CD4-positive, alpha-beta T cell treated with Interleukin-17A for 4 hours (primary cell): ENCODE data around the gene MRPL42.
"Not testable (repeated sequence)": the region's sequence is repeated elsewhere in the genome, so short reads cannot be mapped to it uniquely, and the experiment has no call there.

ENCODE experiments used
- DNase-seq: peaks from one replicate; pipeline ENCODE4 v3.0.0-alpha.2; 2020; ENCODE audit warnings: mixed read lengths

The MRPL42 gene

DNA sequence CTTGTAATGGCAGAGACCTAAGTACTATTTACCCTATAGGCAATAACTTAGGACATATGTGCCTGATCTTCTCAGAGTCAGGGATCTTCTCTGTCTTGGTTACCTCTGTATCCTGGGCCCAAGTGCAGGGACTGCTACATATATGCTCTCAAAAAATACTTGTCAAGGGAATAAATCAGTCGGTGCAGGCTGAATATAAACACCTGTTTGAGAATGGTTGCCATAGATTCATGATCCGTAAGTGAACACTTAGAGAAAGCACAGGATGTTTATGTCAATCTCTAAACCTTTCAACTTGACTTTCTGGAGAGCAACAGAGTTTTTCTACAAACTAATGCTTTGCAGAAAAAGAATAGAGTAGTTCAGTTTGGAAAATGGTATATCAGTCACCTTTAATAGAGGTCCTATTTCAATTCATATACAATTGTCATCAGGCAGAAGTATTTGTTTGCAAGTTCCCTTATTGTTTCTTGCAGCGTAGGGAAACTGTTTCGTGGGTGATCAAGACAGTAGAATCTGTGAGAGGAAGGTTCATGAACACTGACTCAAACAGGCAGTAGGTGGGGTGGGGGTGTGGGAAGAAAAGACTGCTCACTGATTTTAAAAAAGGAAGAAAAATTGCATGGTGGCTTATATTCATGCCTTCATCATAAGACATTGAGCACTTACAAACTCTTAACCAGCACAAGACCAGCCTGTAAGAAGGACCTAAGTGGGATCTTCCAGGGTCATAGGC, 19.6 kb upstream of the MRPL42 start:
- peak; percentile 46 for DNase-seq

DNA sequence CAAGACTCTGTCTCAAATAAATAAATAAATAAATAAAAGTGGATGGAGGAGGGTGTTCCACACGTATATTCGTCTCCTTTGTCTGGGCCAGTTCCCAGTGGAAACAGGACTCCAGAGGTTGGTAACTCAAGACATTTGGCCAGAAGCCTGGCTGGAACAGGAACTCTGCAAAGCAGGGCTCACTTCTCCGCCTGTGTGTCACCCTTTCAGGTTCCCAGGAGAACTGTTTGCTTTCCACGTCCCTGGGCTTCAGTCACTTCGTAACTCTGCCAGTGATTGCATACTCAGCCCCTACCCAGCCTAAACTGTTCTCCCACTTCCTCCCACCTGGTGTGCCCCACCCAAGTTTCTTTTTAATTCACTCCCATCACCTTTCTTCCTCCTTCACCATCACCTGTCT, 18.5 kb upstream of the MRPL42 start:
- peak; percentile 13 for DNase-seq

DNA sequence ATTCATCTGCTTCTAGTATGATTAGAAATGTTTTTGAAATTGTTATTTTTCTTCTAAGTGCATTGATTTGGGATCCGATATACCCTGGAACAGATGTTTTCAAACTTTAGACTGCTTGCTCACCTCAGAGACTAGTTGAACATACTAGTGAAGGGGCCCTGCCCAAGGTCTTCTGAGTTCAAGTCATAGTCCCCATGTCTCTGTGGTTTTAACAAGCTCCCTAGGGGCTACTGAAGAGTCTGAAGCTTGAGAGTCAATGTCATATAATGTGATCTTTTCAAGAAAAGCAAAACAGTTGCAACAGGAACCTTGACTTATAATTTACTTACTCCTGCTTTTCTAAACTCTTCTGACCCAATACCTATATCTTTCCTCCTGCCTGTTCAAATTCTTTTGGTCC, 18.0 kb upstream of the MRPL42 start:
- no peak for DNase-seq

DNA sequence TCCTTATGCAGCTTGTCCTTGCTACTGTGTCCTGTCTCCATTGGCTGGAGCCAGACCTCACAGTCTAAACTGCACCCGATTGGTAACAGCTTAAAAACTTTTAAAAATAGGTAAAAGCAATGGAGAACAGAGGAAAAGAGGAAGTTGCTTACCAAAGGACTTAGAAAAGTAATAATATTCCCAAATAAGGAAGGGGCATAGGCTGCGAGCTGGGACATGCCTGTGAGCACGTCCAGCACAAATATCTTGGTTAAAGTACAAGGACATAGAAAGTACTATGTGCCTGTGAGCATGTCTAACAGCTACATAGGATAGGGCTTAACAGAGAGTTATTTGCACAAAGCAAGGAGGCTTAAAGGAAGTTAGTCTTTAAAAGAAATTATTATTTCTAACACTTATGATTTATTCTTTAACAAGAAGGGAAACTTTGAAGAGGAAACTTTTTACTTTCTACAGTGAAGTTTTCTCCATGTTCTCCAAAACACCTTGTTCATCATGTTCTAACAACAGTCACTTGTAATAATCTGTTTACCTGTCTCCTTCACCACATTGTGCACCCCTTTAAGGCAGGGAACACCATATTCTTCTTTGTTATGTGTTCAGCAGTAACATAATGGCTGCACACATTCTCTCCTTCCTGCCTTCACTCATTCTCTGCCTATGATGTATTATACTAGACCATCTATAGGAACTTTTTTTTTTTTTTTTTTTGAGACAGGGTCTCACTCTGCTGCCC, 15.7 kb upstream of the MRPL42 start:
- DNase-seq = no peak

DNA sequence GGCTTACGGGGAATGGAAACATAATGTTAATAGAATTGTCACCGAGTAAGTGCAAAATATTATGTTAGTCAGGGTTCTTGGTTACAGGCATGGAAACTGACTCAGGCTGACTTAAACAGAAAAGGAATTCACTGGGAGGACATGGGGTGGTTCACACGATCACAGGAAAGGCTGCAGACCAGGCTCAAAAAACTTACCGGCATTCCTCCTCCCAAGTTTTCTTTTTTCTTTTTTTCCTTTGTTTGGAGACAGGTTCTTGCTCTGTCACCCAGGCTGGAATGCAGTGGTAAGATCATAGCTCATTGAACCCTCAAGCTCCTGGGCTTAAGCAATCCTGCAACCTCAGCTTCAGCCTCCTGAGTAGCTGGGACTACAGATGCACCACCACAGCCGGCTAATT, 13.7 kb upstream of the MRPL42 start:
- DNase-seq = no peak

DNA sequence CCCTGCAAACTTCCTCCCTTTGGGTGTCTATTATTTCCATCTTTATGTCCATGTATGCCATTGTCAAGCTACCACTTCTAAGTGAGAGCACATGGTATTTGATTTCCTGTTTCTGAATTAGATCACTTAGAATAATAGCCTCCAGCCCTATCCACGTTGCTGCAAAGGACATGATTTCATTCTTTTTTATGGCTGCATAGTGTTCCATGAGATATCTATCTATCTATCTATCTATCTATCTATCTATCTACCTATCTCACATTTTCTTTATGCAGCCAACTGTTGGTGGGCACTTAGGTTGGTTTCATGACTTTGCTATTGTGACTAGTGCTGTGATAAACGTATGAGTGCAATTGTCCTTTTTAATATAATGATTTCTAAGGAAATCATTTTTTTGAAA, 11.2 kb upstream of the MRPL42 start:
- DNase-seq = no peak

DNA sequence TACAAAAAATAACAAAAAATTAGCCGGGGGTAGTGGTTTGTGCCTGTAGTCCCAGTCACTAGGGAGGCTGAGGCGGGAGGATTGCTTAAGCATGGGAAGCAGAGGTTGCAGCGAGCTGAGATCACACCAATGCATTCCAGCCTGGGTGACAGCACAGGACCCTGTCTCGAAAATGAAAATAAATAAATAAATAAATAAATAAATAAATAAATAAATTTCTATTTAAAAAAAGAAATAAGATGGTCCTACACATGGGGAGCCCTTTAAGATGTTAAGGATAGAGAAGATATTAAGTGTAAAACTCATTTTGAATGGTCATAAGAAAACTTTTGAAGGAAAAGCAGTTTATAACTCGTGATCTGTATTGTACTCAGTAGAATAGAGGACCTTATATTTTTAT, 8.2 kb upstream of the MRPL42 start:
- DNase-seq = no peak

DNA sequence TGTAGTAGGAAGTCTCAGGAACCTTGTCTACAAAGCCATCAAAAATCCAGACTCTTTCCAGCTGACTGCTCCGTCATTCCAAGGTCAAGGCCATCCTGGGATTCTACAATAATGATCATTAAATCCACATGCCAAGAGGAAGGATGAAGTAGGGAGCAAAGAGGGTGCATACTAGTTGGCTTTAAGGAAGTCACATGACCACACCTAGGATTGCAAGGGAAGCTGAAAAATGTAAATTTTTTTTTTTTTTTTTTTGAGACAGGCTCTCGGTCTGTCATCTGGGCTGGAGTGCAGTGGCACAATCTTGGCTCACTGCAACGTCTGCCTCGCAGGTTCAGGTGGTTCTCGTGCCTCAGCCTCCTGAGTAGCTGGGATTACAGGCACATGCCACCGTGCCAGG, 7.3 kb upstream of the MRPL42 start:
- no peak for DNase-seq

DNA sequence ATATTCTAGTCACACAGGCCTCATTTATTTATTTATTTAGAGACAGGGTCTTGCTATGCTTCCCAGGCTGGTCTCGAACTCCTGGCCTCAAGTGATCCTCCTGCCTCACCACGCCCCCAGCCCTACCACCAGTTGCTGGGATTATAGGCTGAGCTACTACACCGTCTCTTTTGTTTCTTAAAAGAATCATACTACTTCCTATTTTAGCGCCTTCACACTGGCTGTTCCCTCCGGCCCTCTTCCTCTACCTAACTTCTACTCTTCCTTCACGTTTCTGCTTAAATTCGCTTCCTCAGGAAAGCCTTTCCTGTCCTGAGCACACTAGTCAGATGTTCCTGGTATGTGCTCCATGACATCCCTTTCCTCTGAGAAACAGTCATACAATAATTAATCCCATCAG, 6.4 kb upstream of the MRPL42 start:
- no peak for DNase-seq

DNA sequence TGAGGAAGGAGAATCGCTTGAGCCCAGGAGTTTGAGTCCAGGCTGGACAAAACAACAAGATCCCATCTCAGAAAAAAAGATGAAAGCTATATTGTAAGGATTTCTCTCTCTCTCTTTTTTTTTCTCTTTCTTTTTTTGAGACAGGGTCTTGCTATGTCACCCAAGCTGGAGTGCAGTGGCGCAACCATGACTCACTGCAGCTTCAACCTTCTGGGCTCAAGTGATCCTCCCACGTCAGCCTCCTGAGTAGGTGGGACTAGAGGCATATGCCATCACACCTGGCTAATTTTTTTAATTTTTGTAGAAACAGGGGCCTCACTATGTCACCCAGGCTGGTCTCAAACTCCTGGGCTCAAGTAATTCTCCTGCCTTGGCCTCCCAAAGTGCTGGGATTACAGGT, 5.8 kb upstream of the MRPL42 start:
- DNase-seq = no peak

DNA sequence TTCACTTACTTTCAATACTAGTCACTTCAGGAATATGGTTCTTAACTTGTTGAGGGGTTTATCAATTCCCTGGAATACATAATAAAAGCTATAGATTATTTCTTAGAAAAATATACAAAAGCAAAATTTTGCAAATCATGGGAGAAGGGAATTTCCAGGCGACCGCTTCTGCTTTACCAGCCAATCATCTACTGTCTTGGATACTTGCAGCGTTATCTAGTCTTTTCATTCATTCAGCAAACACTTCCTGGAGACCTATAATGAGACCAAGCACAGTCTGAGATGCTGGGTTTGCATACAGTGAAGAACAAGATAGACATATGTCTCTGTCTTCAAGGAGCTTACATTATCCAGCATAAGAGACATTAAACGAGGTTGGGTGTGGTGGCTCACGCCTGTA, 1.5 kb upstream of the MRPL42 start:
- no peak for DNase-seq

DNA sequence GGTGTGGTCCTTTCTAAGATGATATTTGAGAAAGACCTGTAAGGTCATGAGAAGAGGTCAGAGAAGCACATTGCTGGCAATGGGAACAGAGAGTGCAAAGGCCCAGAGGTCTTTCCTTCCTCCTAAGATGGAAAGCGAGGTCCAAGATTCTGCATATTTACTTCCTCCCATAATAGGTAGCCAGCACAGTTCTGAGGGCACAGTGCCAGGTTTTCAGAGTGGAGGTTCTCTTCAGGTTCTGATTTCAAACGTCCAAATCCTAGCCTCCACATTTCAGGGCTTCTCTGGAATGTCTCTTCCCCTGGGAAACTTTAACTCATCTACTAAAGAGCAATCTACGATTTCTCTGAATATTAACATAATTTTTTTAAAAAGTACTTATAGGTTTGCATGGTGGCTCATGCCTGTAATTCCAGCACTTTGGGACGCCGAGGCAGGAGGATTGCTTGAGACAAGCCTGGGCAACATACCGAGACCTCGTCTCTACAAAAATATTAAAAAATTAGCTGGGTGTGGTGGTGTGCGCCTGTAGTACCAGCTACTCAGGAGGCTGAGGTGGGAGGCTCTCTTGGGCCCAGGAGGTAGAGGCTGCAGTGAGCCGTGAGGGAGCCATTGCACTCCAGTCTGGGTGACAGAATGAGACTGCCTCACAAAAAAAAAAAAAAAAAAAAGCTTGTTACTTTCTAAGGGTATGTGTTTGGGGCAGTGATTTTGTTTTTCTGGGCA, 526 bp upstream of the MRPL42 start:
- DNase-seq = no peak

DNA sequence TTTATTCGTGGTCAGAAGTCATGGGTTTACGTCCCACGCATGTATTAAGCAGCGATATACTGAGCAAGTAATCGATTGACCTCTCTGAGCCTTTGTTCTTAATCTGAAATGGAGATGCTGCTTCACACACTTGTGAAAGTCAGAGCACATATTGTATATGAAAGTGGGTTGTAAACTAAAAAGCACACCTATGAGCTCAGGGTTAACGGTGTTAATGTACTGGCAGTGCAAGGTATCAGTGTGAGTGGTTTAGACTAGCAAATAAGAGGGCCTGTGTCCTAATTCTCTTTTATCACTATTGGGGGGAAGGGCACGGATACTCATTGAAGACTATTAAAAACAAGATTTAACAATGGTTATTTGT, 676 bp downstream of the MRPL42 start:
- no peak for DNase-seq

DNA sequence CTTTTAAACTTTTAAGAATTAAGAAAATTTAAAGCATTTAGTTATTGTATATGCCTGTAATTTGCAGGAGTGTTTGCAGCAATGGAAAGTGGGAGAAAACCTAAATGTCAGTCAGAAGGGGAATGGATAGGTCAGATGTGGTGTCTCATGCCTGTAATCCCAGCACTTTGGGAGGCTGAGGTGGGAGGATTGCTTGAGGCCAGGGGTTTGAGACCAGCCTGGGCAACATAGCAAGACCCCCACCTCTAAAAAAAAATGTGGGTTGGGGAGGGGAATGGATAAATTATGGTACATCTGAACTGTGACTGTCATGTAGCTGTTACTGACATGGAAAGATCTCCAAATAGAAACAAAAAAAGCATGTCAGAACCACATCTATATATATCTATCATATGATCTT, 2.1 kb downstream of the MRPL42 start:
- DNase-seq = no peak

DNA sequence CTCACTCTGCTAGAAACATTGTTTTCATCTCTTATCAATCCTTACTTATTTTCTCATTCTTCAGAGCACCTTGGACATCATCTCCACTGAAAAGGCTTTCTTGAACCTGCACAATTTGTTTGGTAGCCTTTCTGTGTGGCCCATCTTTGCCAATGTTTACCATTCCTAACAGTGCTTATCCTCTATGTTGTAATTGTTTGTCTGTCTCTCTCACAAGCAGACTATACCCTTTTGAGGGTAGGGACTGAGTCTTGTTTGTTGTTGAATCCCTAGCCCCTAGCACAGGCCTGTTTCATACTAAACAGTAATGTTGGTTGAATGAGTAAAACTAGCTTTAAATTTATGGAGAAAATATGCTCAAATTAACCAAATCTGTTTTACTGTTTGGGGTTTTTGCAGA, 9.2 kb downstream of the MRPL42 start:
- DNase-seq = no peak

DNA sequence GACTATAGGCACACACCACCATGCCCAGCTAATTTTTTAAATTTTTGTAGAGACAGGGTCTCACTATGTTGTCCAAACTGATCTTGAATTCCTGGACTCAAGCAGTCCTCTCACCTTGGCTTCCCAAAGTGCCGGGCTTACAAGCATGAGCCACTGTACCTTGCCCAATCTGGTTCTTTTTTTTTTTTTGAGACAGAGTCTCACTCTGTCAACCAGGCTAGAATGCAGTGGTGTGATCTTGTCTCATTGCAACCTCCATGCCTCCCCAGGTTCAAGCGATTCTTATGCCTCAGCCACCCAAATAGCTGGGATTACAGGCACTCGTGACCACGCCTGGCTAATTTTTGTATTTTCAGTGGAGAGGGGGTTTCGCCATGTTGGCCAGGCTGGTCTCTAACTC, 15.4 kb downstream of the MRPL42 start:
- no peak for DNase-seq

DNA sequence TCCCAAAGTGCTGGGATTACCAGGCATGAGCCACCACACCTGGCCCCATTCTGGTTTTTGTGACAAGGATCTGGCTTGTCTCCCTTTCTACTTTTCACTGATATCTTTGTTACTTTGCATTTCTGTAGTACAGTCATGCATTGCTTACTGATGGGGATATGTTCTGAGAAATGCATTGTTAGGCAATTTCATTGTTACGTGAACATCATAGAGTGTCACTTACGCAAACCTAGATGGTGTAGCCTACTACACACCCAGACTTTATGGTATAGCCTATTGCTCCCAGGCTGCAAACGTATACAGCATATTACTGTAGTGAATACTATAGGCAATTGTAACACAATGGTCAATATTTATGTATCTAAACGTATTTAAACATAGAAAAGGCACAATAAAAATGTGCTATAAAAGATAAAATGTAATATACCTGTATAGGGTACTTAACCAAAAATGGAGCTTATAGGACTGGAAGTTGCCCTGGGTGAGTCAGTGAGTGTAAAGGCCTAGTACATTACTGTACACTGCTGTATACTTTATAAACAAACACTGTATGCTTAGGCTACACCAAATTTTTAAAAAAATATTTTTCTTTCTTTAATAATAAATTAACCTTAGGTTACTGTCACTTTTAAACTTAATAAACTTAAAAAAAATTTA, 16.0 kb downstream of the MRPL42 start:
- no peak for DNase-seq

DNA sequence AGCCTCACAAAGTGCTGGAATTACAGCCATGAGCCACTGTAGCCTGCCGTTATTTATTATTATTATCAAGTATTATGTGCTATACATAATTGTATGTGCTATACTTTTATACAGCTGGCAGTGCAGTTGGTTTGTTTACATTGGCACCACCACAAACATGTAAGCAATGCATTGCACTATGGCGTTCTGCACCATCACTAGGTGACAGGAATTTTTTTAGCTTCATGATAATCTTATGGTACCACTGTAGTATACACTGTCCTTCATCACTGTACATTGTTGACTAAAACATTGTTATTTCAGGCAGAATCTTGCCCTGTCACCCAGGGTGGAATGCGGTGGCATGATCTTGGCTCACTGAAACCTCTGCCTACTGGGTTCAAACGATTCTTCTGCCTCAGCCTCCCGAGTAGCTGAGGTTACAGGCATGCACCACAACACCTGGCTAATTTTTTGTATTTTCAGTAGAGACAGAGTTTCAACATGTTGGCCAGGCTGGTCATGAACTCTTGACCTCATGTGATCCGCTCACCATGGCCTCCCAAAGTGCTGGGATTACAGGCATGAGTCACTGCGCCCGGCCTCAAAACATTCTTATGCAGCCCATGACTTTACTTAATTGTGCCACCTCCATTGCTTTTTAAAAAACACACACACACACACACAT, 17.1 kb downstream of the MRPL42 start:
- no peak for DNase-seq

DNA sequence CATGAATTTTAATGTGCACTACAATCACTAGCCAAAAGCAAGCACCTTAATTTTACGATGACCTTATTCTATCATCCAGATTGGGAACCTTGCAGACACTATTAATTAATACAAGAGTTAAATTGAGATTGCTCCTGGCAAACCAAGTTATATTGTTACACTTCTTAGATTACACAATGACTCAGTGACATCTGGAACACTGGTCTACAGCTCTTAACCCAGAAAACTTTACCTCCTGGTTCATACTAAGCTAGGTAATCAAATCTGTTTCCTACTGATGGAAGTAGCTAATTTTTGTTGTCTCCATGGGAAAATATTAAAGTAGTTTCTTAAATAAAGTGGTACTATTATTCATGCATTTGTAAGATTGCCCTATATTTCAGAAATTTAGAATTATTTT, 25.5 kb downstream of the MRPL42 start:
- not testable (repeated sequence) for DNase-seq

DNA sequence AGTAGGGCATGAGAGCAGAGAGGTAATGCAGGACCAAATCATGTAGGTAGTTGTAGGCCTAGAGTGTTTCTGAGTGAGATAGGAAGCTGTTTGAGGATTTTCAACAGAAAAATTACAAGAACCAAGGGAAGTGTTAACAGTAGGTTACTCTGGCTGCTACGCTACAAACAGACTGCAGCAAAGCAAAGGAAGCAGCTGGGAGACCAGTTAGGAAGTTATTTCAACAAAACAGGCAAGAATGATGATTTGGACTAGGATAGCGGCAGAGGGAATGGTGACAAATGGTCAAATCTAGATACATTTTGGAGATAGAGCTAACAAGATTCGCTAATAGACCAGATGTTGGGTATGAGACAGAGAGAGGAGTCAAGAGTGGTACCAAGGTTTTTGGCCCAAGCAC, 26.8 kb downstream of the MRPL42 start:
- DNase-seq = no peak

DNA sequence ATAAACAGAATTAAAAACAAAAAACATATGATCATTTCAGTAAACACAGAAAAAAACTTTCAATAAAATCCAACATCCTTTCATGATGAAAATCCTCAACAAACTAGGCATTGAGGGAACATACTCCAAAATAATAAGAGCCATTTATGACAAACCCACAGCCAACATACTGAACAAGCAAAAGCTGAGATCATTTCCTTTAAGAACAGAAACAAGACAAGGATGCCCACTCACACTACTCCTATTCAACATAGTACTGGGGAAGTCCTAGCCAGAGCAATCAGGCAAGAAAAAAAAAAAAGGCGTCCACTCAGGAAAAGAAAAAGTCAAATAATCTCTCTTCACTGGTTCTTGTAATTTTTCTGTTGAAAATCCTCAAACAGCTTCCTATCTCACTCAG, 30.1 kb downstream of the MRPL42 start:
- no peak for DNase-seq

DNA sequence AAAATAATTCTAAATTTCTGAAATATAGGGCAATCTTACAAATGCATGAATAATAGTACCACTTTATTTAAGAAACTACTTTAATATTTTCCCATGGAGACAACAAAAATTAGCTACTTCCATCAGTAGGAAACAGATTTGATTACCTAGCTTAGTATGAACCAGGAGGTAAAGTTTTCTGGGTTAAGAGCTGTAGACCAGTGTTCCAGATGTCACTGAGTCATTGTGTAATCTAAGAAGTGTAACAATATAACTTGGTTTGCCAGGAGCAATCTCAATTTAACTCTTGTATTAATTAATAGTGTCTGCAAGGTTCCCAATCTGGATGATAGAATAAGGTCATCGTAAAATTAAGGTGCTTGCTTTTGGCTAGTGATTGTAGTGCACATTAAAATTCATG, 31.5 kb downstream of the MRPL42 start:
- DNase-seq = not testable (repeated sequence)

DNA sequence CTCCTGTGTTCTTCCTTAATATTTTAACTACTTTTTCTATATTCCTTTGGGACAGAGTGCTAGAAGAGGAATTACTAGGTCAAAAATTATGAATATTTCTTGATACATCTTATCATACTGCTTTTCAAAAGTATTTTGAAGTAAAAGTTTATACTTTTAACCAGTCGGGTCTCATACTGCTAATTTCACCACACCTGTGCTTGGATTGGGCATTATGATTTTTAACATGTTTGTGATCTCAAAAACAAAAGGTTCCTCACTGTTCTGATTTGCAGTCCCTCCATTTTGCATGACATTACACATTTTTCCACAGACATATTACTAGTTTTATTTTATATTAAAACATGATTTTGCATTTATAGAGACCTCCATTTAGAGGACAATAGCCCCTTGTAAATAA, 32.9 kb downstream of the MRPL42 start:
- DNase-seq = no peak
